ENCODE measurements around the gene PTPRN2. TPM values are rescaled to one million over a fixed set of nuclear protein-coding genes. Genes with fewer than 3 reads are reported as not detected.
"Not testable (repeated sequence)": the region's sequence is repeated elsewhere in the genome, so short reads cannot be mapped to it uniquely, and the experiment has no call there.

PTPRN2 gene
- total RNA-seq, 1 experiment from 2014 or later = 2.9 TPM

GRCh38 chr7:157861031-157861491 is 726.6 kb downstream of the PTPRN2 start:
- no peak for DNase-seq (ENCODE audit: extremely low read depth, low read depth)

GRCh38 chr7:157860406-157860805 is 727.2 kb downstream of the PTPRN2 start:
- no peak for DNase-seq (ENCODE audit: extremely low read depth, low read depth)

- no peak for DNase-seq (ENCODE audit: extremely low read depth, low read depth)
These were observed 727.7 kb downstream of the PTPRN2 start for GRCh38 chr7:157859915-157860314.

GRCh38 chr7:157857578-157858075 is 730.0 kb downstream of the PTPRN2 start:
- DNase-seq (ENCODE audit: extremely low read depth, low read depth) = no peak

- DNase-seq (ENCODE audit: extremely low read depth, low read depth) = no peak
These were observed 730.6 kb downstream of the PTPRN2 start for GRCh38 chr7:157856873-157857577.

GRCh38 chr7:157855452-157856213 is 732.0 kb downstream of the PTPRN2 start:
- DNase-seq (ENCODE audit: extremely low read depth, low read depth) = no peak

- no peak for DNase-seq (ENCODE audit: extremely low read depth, low read depth)
These were observed 732.6 kb downstream of the PTPRN2 start for GRCh38 chr7:157855016-157855415.

GRCh38 chr7:157854066-157854891 is 733.3 kb downstream of the PTPRN2 start:
- no peak for DNase-seq (ENCODE audit: extremely low read depth, low read depth)

- DNase-seq (ENCODE audit: extremely low read depth, low read depth) = no peak
These were observed 733.9 kb downstream of the PTPRN2 start for GRCh38 chr7:157853789-157854065.

GRCh38 chr7:157853076-157853788 is 734.4 kb downstream of the PTPRN2 start:
- DNase-seq (ENCODE audit: extremely low read depth, low read depth) = no peak

GRCh38 chr7:157851501-157852067 is 736.0 kb downstream of the PTPRN2 start:
- peak; percentile 26 for DNase-seq (ENCODE audit: extremely low read depth, low read depth)

GRCh38 chr7:157850481-157851444 is 736.9 kb downstream of the PTPRN2 start:
- DNase-seq (ENCODE audit: extremely low read depth, low read depth) = no peak

- DNase-seq (ENCODE audit: extremely low read depth, low read depth) = no peak
These were observed 737.9 kb downstream of the PTPRN2 start for GRCh38 chr7:157849726-157850125.

GRCh38 chr7:157849341-157849596 is 738.4 kb downstream of the PTPRN2 start:
- DNase-seq (ENCODE audit: extremely low read depth, low read depth) = no peak

GRCh38 chr7:157848508-157849340 is 738.9 kb downstream of the PTPRN2 start:
- DNase-seq (ENCODE audit: extremely low read depth, low read depth) = no peak

- not testable (repeated sequence) for DNase-seq (ENCODE audit: extremely low read depth, low read depth)
These were observed 739.7 kb downstream of the PTPRN2 start for GRCh38 chr7:157847756-157848487.

- DNase-seq (ENCODE audit: extremely low read depth, low read depth) = not testable (repeated sequence)
These were observed 740.9 kb downstream of the PTPRN2 start for GRCh38 chr7:157846746-157847145.

GRCh38 chr7:157846271-157846670 is 741.4 kb downstream of the PTPRN2 start:
- DNase-seq (ENCODE audit: extremely low read depth, low read depth) = no peak

Measured in NCI-H460 (cell line).